CD1c-positive myeloid dendritic cell (primary cell): ENCODE results near the gene ATG9B.
"Not testable (repeated sequence)": the region's sequence is repeated elsewhere in the genome, so short reads cannot be mapped to it uniquely, and the experiment has no call there.

Experiments used
- DNase-seq: peaks from one replicate; pipeline ENCODE4 v3.0.0-alpha.2; 2016; ENCODE audit errors: extremely low spot score

The ATG9B gene

GRCh38 chr7:151038951-151039849 is 14.9 kb upstream of the ATG9B start:
- peak; percentile 89 for DNase-seq

GRCh38 chr7:151035902-151036301 is 11.6 kb upstream of the ATG9B start:
- DNase-seq: no peak

DNA sequence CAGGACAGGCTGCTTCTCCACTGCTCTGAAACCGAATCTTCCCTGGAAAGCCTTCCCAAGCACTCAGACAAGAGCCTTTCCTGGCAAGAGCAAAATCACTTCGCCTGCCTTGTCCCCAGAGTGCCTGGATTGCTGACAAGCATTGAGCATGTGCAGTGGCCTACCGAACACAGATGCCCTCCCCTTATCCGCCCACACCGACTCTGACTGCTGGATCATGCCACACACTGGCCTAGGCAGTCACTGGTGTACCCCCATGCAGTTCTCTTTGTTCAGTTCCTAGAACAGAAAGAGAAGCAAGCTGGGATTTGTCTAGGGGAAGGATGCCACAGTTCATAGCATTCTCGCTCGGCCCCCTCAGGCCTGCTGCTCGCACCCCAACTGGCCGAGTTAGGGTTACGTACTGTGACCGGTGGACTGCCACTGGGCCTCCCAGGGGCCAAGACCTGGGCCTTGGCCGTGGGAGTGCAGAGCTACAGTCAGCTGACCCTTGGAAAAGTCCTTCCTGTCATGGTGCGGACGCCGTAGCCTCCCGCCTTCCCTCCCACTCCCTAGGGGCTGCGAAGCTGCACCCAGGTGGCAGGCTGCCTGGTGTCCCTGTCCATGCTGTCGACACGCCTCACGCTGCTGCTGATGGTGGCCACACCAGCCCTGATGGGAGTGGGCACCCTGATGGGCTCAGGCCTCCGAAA is 10.9 kb upstream of the ATG9B start:
- DNase-seq: peak; percentile 84

- DNase-seq: no peak
Observed at GRCh38 chr7:151034312-151035025, 10.2 kb upstream of the ATG9B start.

GRCh38 chr7:151033864-151034249 is 9.6 kb upstream of the ATG9B start:
- no peak for DNase-seq

DNA sequence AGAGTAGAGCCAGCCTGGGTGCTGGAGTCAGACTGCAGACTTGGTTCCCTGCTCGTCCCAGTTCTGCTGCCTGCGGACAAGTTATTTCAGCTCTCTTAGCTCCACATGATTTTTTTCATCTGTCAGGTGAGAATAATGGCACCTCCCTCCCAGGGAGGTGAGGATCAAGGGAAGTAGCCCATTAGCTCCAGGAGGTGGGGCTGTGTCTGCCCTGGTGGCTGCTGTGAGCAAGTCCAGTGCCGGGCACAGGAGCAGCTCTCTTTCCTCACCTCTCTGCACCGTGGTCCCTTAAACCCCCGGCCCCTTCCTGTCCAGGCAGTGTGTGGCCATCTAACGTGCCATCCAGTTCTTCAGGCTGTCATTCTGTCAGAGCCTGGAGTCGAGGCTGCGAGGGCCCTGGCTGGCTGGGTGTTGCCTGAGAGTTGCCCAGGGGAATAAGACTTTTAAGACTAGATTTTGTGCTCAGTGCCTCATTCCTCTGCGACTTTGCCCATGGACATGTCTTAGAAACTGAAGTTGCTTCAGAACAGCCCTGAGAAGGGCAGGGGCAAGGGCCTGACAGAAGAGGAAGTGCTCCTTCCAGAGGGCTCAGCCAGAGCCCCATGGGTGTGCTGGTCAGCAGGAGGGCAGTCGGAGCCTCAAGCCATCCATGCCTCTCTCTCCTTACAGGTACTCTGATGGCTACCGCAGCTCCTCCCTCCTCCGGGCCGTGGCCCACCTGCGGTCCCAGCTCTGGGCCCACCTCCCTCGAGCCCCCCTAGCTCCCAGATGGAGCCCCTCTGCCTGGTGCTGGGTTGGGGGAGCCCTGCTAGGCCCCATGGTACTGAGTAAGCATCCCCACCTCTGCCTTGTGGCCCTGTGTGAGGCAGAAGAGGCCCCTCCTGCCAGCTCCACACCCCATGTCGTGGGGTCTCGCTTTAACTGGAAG is 8.9 kb upstream of the ATG9B start:
- DNase-seq: peak; percentile 56

DNA sequence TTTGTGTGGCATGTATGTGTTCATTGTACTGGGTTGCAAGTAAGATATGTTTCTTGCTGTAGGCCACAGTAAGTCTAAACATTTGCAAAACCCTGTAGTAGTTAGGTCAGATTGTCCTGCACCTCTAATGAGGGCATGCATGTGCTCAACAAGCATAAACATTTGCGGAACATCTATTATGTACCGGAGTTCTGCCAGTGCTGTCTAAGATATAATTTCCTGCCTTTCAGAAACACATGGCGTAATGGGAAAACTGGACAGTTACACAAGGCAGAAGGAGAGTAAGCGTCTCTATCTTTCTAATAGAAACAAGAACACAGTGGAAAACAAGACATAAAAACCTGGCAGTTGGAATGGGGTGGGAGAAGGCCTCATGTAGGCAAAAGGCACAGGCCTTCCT is 6.7 kb upstream of the ATG9B start:
- DNase-seq: no peak

- DNase-seq: no peak
Observed at GRCh38 chr7:151028948-151029501, 4.7 kb upstream of the ATG9B start.

GRCh38 chr7:151028131-151028947 is 4.0 kb upstream of the ATG9B start, which contains the start of gene ABCB8:
Gene ABCB8, plus strand, starts transcription at chr7:151028450. Its CDS starts 66 bp downstream, at chr7:151028516.
- peak; percentile 99 for DNase-seq

DNA sequence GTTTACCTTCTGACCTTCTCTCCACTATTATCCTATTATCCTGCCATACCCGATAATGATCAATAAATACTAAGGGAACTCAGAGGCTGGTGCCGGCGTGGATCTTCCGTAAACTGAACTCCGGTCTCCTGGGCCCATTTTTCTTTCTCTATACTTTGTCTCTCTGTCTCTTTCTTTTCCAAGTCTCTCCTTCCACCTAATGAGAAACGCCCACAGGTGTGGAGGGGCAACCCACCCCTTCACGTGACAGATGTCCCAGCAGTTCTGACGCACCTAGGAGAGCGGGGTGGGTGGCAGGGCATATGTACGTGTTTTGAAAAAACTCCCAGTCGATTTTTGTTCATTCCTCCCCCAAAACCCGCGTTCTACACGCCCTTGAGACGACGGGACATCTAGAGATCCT is 3.4 kb upstream of the ATG9B start:
- DNase-seq: not testable (repeated sequence)

GRCh38 chr7:151026771-151027727 is 2.8 kb upstream of the ATG9B start:
- DNase-seq: not testable (repeated sequence)

DNA sequence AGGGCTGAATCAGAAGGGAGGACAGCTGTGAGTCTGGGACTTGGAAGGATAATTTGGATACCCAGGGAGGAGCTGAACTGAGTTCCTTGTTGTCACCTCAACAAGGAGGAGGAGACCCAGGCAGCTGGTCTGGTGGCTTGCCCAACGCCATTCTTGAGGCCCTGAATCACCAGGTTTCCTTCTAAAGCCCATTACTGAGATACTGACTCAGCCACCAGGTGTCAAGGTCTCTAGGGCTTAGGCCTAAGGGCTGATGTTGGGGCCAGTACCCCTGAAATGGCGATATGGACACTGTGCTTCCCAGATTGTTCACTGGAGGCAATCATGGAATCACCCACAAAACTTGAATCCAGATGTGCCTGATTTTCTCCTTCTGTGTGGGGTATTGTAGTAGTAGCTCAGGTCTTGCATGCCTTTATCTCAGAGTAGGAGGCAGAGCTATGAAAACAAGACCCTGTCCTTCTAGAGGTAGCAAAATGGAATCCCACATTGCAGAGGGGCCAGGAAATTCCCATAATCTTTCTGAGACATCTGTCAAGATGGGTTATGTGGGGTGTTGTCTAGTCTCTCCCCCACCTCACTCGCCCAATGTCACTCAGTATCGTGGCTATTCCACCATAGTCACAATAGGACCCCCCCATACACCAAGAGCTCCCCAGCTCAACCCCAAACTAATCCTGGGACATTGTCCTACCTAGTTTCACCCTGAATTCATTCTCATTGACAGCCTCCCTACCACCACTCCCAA is 1.8 kb upstream of the ATG9B start:
- DNase-seq: no peak

DNA sequence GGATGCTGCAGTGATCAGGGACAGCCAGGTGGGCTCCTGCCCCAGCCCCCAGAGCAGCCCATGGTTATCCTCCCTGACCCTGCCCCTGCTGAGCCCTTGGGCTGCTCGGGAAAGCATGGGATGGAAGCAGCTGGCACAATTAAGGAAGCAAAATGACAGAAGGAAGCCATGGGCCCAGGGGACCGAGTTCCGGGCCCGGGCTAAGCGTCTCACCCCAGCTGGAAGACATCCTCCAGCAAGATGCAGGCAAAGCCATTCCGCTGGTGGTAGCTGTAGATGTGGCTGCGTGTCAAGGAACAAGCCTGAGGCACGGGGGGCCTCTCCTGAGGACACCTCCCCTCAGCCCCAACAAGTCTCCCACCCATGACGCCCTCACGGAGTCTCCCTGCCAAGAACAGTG is 1.1 kb downstream of the ATG9B start:
- DNase-seq: no peak

GRCh38 chr7:151020231-151020630 is 4.1 kb downstream of the ATG9B start:
- DNase-seq: no peak

DNA sequence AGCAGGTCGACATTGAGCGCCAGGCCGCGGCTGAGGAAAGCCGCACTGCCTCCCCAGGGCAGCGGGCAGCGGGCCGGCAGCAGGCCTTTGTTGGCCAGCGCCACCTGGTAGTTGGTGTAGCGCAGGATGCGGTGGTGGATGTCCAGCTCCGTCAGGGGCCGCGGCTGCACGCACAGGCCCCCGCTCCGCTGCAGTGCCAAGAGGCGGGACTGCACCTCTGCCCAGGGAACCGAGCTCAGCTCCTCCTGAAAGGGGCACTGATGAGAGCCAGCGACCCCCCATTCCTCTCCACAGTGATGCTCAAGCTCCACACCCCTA is 5.2 kb downstream of the ATG9B start:
- DNase-seq: no peak

GRCh38 chr7:151018421-151019129 is 5.7 kb downstream of the ATG9B start:
- DNase-seq: peak; percentile 32

GRCh38 chr7:151017953-151018420 is 6.3 kb downstream of the ATG9B start:
- DNase-seq: peak; percentile 67
